Measurements from ENCODE around the gene FZD2.
"Not testable (repeated sequence)": the region's sequence is repeated elsewhere in the genome, so short reads cannot be mapped to it uniquely, and the experiment has no call there.

The FZD2 gene

GRCh38 chr17:44578947-44579346 is 21.7 kb downstream of the FZD2 start:
- DNase-seq: no peak

DNA sequence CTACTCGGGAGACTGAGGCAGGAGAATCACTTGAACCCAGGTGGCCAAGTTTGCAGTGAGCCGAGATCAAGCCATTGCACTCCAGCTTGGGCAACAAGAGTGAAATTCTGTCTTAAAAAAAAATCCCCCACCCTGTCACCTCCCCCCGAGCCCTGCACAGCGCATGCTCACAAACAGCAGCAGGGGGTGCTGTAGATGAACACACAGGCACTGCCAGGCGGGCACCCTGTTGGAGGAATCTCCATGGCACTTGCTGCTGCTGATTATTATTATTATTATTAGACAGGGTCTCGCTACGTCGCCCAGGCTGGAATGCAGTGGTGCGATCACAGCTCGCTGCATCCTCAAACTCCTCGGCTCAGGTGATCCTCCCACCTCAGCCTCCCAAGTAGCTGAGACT is 24.6 kb downstream of the FZD2 start:
- no peak for DNase-seq

- no peak for DNase-seq
These were observed 27.2 kb downstream of the FZD2 start for GRCh38 chr17:44584443-44584842.

DNA sequence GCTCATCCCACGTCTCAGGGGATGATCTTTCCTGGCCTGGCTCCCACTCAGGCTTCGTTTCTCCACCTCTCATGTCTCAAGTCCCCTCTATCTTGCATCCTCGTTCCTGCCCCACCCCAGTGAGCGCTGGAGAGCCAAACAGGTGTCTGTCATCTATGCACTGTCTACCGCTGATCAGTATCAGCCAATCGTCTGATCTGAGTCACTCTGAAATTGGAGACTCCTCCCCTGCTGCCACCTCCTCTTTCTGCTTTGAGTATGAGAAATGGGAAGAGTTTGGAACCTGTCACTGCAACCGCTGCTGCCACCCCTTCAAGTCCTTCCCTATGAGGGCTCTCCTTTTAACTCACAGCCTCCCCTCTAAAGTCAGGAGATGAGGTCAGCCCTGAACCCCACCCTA is 28.0 kb downstream of the FZD2 start:
- no peak for DNase-seq

DNA sequence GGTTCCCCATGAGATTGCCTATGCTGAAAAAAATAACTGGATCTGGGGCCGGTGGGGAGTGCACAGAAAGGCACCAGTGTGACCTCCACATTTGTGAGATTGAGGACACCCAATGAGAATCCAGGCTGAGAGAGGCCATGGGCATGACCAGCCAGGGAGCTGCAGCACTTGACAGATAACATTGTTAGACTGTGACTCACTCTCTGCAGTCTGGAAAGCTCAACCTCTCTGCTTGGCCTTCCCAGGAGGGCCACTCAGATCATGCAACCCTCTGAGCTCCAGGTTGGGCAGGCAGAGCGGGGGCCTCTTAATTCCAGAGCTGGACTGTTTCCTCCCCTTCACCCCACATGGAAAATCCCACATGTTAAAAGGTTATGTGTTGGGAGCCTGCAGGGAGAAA is 30.1 kb downstream of the FZD2 start:
- no peak for DNase-seq

DNA sequence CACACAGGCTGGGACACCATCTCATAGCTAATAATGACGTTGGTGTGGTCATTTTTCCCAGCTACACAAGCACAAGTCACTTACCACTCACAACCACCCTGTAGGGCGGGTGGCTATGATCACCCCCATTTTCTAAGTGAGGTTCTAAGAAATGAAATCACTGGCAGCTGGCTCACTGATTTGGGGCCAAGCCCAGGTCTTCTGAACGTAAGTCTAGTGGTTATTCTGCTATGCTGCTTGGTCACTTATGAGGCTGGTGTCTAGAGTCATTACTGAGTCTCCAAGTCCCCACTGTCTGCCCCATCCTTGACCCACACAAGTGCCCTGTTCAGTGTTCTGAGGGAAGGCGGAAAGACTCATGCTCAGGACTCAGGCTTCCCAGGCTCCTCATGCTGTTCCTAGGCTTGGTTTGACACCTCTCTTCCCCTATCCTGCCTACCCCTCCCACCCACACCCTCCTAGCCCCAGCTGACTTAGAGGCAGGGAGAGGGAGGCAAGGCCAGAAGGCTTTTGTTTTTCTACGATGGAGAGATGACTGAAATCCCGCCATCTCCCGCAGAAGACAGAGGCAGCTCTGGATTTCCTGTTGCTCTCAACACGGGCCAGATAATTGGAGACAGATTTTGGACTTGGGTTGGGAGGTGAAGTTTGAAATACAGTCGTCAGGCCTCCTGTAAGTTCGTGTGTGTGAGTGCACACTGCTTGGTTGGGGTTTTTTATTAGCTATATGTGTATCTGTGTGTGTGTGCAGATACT is 32.2 kb downstream of the FZD2 start:
- no peak for DNase-seq

- not testable (repeated sequence) for DNase-seq
These were observed 32.8 kb downstream of the FZD2 start for GRCh38 chr17:44590072-44590462.

DNA sequence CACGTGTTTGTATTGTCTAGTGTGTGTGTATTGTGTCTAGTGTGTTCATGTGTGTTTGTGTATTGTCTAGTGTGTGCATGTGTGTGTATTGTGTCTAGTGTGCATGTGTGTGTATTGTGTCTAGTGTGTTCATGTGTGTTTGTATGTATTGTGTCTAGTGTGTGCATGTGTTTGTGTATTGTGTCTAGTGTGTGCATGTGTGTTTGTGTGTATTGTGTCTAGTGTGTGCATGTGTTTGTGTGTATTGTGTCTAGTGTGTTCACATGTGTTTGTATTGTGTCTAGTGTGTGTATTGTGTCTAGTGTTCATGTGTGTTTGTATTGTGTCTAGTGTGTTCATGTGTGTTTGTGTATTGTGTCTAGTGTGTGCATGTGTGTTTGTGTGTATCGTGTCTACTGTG is 33.5 kb downstream of the FZD2 start:
- not testable (repeated sequence) for DNase-seq

DNA sequence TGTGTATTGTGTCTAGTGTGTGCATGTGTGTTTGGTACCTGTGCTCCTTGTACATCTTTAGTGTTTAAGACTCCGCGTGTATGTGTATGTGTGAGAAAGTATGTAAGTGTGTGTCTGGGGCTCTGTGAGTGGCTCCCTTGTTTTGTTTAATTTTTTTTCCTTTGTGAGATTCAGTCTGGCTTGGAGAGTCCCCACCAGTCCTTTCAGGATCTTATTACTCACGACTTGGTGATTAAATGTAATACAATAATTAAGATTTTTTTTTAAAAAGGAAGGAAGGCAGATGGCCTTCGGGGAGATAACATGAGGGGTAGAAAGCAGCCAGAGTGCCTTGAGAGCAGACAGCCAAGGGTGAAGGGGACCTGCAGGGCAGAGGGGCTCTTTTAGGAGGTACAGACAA is 33.9 kb downstream of the FZD2 start:
- no peak for DNase-seq

DNA sequence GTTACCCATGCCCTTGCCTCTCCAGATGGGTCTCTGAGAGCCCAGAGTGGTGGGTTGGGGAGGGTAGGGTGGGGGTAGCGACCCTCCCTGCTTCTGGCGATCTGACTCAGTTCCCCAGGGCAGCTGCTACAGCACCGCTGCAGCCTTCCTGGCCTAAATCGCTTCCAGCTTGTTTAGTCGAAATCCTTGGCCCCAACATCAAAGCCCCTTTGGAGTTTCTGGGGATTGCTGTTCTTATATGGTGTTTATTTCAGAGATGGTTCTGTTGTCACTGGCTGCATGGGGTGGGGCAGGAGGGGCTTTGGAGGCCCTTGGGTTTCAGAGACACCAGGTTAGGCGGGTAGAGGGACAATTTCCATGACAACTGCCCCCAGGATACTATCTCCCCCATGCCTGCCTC is 35.9 kb downstream of the FZD2 start:
- no peak for DNase-seq

DNA sequence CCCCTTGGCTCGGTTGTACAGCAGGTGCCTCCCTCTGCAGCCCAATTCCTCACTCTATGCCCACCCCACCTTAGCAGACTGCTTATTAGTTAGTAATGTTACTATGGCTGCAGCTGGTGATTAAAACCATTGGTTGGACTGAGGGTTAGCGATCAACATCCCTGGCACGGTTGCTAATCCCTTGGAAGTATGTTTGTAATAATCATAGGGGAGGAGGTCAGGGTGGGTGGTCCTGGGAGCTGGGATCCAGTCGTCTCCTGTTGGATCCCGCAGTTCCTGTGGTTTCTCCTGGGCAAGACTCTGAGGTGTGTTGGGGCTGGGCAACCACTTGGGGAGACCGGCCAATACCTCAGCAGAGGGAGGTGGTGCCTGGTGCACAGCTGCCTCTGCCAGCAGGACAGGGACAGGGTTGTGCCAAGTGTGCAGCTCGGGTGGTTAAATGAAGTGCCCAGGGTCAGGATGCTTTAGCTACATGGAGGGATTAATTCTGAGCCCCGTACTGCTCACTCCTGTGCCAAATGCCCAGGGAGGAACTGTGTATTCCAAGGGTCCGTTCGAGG is 38.0 kb downstream of the FZD2 start:
- no peak for DNase-seq

GRCh38 chr17:44598329-44598728 is 41.0 kb downstream of the FZD2 start:
- DNase-seq: no peak

GRCh38 chr17:44598932-44599297 is 41.6 kb downstream of the FZD2 start:
- no peak for DNase-seq

DNA sequence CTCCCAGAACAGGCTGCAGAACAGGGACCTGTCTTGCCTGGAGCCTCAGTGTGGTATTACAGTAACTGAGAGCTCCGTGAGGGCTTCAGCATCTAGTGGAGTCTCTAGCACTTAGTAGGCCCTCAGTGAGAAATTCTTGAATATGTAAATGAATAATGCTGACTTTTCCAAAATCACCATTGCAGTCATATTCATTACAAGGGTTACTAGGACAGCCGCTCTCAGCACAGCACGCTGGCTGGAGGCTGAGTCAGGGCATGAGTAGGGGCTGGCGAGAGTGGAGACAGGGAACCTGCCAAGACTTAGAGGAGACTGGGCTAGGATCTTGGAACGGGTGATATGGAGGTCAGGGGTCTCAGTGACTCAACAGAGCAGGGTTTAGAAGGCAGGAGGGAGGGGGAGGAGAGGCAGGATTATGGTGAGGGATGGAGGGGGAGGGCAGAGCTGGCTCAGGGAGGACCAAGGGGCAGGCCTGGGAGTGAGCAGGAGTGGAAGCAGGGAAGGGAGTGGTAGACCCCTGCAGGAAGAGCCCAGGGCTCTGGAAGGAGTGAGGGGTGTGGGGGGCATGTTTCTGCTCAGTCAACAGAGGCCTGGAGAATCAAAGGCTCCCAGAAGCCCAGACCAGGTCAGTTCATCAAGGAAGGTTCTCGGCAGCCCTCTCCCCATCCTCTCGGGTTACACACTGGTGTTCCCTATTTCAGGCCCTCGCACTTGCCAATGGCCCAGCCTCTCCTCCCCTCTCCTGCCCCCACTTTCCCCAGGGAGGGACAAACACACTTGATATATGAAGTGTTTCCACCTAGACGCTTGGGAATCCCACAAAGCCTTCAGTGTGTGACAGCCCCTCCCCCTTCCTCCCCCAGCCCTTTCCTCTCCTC is 42.3 kb downstream of the FZD2 start:
- DNase-seq: peak; percentile 18

DNA sequence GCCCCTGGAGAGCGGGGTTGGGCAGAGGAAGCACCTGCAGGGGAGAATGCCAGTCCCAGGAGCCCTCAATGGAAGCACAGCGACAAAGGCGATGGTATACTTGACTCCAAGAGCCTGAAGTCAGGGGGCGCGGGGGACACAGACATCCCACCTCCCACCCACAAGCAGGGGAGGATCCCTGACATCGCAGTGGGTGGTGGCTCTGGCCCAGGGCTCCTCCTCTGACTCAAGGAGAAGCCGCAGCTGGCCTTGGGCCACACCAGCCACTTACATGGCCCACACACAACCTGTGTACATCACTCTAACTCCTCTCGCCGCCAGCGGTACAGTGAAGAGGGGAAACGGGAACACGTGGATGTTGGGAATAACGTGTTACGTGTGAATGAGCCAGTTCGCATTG is 44.3 kb downstream of the FZD2 start:
- DNase-seq: peak; percentile 74

- DNase-seq: no peak
These were observed 44.7 kb downstream of the FZD2 start for GRCh38 chr17:44601973-44602372.

DNA sequence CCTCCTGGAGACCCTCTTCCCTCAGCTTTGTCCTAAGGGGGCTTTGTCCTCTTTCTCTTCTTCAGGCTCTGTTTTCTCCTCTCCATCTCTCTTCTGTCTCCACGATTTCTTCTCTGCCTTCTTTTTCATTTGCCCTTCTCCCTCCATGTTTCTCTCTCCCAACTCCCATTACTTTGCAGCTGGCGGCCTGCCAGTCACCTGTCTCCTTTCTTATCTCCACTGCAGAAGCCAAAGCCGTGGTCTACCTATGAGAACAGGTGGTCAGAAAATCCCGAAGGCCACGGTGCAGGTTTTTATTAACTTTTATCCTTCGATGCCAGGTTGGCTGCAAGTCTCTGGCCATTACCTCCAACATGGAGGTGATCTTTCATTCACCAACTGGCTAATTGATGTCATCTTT is 45.1 kb downstream of the FZD2 start:
- DNase-seq: peak; percentile 13

- no peak for DNase-seq
These were observed 45.7 kb downstream of the FZD2 start for GRCh38 chr17:44602970-44603369.

- no peak for DNase-seq
These were observed 47.0 kb downstream of the FZD2 start for GRCh38 chr17:44604116-44604761.

GRCh38 chr17:44604768-44605485 is 47.6 kb downstream of the FZD2 start:
- no peak for DNase-seq

- no peak for DNase-seq
These were observed 49.4 kb downstream of the FZD2 start for GRCh38 chr17:44606658-44607057.

DNA sequence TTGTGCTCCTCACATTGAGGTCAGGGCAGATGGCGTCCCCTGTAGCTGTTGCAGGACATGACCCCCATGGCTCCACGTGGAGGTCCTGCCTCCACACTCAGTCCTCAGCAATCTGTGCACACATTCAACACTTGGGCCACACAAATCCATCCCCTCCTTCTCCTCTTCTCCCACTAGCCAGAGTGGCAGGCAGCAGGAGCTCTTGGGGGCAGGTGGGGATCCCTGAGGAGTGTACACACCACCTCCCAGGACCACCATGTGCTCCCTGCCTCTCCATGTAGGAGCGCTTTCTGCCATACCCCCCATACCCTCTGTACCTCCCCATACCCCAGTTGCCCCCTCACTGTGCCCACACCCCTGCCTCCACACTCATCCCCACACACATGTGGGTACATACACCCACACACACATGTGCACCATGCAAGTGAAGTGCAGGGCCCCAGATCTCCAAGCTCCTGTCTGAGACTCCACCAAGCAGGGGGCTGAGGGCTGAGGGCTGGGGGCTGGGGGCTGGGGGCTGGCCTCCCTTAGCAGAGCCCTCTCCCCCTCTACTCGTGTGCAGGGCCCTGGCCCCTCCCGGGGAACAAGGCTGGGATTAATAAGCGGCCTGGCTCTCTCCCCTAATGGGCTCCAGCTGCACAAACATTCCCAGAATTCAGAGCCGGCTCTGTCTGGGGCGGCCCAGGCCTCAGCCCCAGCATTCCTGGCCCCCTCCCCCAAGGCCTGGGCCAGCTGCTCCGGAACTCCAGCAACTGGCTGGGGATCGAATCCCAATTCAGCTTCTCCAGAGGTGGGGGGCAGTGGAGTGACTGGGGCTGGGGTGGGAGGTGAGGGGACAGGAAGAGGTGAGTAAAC is 50.8 kb downstream of the FZD2 start:
- no peak for DNase-seq
